A204.1 (cell line): ENCODE data around the gene FOXK2.

Source experiments
- FAIRE-seq: peaks from 2 replicates; lab custom pipeline; 2012; peaks lifted over from hg19 to GRCh38; lab: Jason Lieb, UNC

The FOXK2 gene

DNA sequence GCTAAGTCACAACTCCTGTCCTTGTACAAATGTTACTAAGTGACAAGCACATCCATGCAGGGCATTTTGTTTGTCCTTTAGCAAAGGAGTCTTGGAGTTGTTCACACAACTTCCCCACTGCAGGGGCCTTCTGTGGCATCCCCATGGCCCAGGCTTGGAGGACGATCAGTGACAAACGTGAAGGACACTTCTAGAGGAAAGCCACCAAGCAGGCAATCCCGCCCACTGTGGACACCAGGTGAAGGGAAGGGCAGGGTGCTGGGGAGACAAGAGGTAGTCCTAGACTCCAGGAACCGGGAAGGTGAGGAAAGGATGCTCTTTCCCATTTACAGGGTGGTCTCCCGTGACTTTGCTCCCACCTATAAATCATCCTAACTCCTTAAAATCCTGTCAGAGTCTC is 124.6 kb downstream of the FOXK2 start:
- FAIRE-seq = no peak

- no peak for FAIRE-seq
Measured at GRCh38 chr17:82645516-82645915, 126.0 kb downstream of the FOXK2 start.

DNA sequence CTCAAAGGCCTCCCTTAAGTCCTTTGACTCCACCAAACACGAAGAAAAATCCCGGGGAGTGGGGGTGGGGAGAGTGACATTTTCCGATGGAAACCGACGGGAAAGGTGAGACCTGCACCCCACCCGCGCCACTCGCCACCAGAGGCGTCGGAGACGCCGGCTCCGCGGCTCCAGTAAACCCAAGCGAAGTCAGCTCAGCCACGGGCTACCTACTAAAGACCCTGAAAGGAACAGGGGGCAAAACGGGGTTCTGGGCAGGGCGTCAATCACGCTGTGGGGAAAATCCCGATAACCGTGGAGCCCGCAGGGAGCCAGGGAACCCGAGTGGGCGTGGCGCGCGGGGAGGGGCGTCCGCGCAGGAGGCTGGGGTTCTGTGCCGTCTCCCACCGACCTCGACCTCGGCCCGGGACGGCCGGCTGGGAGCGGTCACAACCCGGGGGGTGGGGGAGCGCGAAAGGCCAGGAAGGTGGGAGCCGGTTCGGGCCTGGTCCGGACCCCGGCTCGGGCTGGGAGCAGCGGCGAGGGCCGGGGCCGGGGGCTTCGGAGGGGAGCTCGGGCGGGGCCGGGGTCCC is 128.1 kb downstream of the FOXK2 start:
- FAIRE-seq = no peak

DNA sequence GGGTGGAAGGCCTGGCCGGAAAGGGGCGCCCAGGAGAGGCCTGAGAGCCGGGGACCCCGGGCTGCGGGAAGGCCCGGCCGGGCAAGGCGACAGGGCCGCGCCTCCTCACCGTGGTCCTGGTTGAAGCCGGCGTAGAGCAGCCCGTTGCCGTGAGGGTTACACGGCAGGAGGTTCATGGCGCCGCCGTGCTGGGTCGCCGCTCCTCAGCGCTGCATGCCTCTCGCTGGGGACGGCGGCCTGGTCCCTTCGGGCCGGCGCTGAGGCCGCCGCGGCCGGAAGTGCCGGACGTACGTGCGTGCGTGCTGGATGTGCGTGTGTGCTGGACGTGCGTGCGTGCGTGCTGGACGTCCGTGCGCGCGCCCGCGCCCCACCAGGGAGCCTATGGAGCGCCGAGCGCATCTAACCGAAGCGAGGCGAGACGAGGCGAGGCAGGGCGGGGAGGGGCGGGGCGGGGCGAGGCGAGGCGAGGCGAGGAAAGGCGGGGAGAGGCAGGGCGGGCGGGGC is 128.7 kb downstream of the FOXK2 start, which contains the start of gene WDR45B:
WDR45B (minus strand) TSS at position 280 of the 504 bp plus-strand sequence; CDS start at position 176, 104 bp downstream.
- FAIRE-seq = no peak

DNA sequence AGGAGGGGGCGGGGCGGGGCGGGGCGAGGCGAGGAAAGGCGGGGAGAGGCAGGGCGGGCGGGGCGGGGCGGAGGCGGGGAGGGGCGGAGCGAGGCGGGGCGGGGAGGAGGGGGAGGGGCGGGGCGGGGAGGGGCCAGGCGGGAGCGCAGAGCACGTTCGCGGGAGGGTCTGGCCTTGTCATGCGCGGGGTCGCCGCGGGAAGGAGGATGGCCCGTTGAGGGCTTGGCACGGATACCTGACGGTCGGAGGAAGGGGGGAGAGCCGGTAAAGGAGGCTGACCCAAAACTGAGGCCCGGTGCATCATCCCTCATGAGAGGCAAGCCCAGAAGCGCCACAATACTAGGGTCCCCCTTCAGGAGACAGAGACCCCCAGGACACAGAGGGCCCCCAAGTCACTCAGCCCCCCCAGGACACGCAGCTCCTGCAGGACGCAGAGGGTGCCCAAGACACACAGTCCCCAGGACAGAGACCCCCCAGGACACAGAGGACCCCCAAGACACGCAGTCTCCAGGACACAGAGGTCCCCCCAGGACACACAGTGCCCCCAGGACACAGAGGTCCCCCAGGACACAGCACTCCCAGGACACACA is 129.3 kb downstream of the FOXK2 start:
- no peak for FAIRE-seq

DNA sequence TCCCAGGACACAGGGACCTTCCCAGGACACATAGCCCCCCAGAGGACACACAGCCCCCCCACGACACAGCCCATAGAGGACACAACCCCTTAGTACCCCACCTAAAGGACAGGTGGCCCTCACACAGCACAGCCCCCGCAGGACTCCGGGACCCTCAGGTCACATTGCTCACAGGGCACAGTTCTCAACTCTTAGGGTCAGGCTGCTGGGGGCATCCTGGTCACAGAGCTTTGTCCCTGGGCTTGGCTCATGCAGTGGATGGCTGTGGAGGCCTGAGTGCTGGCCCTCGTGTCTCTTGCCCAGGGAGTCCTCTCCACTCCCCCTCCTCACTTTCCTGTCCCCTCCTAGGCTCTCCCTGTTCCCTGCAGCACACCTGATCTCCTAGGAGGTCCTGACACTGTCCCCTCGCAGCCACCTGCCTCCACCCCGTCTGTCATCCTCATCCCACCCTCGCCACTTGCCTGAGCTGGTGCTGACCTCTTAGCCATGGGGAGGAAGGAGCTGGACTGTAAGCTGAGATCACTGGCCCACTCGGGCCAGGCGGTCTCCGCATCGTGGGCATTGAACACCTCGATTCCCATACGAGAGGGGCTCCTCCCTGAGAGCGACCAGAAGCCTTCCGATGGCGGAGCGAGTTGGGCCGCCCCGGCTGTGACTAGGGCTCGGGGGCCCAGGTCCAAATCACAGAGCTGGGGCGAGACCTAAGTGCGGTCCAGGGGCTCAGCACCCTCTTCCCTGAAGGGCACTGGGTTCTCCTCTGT is 130.1 kb downstream of the FOXK2 start:
- no peak for FAIRE-seq

DNA sequence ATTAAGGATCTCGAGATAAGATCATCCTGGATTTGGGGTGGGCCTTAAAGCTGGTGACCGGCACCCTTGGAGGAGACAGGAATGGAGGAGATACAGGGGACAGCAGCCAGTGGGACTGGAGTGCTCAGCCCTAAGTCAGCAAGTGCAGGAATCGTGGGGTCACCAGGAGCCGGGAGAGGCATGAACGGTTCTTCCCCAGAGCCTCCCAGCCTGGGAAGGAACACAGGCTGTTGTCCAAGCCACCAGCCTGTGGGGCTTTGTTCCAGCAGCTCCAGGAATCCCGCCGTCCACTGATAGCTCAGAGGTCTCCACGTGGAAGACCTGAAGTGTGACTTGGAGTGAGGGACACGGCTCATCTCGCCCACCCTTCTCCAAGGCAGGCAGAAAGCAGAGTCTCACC is 131.2 kb downstream of the FOXK2 start:
- no peak for FAIRE-seq

DNA sequence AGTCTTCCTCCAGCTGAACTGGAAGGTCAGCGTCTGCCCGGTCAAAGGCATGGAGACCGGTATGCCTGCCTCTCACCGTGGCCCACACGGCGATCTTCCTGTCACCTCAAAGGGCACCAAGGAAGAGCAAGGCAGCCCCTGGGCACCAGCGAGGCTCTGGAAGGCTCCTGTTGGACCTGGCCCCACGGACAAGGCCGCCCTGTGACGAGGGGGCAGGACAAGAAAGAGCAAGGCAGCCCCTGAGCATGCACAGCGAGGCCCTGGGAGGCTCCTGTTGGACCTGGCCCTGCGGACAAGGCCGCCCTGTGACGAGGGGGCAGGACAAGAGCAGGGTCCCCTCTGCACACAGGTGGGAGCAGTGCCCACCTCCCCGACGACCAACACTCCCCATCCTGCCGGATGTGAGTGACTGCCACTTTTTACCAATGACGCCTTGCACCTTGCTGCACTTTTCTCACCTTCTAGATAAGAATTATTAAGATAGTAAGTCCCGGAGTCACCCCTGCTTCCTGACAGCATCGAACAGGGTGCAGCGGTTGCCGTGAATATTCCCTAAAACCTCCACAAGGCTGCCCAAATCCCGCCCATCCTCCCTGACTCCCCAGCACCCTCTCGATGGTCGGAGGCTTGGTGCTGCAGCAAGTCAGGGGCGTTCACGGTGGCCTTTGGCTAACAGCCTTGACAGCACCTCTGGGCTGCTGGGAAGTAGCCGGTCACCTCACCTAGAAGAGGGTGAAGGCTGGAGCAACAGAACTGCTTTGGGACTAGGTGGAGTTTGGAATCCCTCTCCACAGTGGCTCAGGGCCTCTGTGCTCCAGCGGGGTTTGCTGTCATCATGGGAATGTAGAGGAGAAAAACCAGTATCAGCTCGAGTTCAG is 134.4 kb downstream of the FOXK2 start:
- FAIRE-seq = no peak
